Spleen (tissue), 11 donors: Measurements from ENCODE around the gene REC8. TPM values are rescaled to one million over a fixed set of nuclear protein-coding genes. Genes with fewer than 3 reads are reported as not detected.

Source experiments
- DNase-seq: peaks from one replicate; pipeline ENCODE4 v3.0.0-alpha.2; 2020
- H3K27ac ChIP-seq, 8 donors: fragments of 200-600 bp; sonication (generic) in 7 of 8; 1 replicate in 4 of 8; 2 replicates in 4 of 8; pipeline versions ENCODE4 v1.5.0 to v1.8.0; 2016 to 2021; ENCODE audit warnings: inconsistent platforms in 4 of 8, mild to moderate bottlenecking in 4 of 8, moderate library complexity in 1 of 8
- H3K27me3 ChIP-seq, 7 donors: fragments of 200-600 bp; sonication (generic) in 6 of 7; replicated peaks in 1 of 7; 1 replicate in 4 of 7; 2 replicates in 3 of 7; pipeline versions ENCODE4 v1.5.0 to v1.8.0; 2016 to 2021; ENCODE audit warnings: inconsistent platforms in 3 of 7, mild to moderate bottlenecking in 1 of 7
- H3K36me3 ChIP-seq, 6 donors: fragments of 200-600 bp; sonication (generic) in 5 of 6; 1 replicate in 4 of 6; 2 replicates in 2 of 6; pipeline versions ENCODE4 v1.5.0 to v1.8.0; 2016 to 2021; ENCODE audit warnings: inconsistent platforms in 2 of 6
- H3K4me1 ChIP-seq, 6 donors: fragments of 200-600 bp; sonication (generic) in 5 of 6; 1 replicate in 3 of 6; 2 replicates in 3 of 6; pipeline versions ENCODE4 v1.5.0 to v1.8.0; 2016 to 2021; ENCODE audit warnings: inconsistent platforms in 3 of 6
- H3K4me3 ChIP-seq, 8 donors: fragments of 200-600 bp; sonication (generic) in 7 of 8; 1 replicate in 4 of 8; 2 replicates in 4 of 8; pipeline versions ENCODE4 v1.5.0 to v1.8.0; 2016 to 2021; ENCODE audit warnings: inconsistent platforms in 4 of 8, mild to moderate bottlenecking in 4 of 8, moderate library complexity in 2 of 8
- H3K9me3 ChIP-seq, 8 donors: fragments of 200-600 bp; sonication (generic) in 7 of 8; 1 replicate in 4 of 8; 2 replicates in 4 of 8; pipeline versions ENCODE4 v1.5.0 to v1.8.0; 2016 to 2021; ENCODE audit warnings: inconsistent platforms in 4 of 8
- CTCF ChIP-seq, 11 experiments: fragments of 200-600 bp in 7 of 11; fragments of 450-650 bp in 4 of 11; sonication (generic) in 4 of 11; IDR thresholded peaks in 8 of 11; conservative IDR thresholded peaks in 3 of 11; 1 replicate in 7 of 11; 2 replicates in 4 of 11; pipeline versions ENCODE4 v1.4.0 to v1.8.0; 2016 to 2021; ENCODE audit warnings: antibody characterized with exemption in 11 of 11, inconsistent platforms in 4 of 11, mild to moderate bottlenecking in 1 of 11
- POLR2A ChIP-seq, 3 donors: fragments of 450-650 bp; IDR thresholded peaks; one replicate each; pipeline ENCODE4 v1.5.1; 2017; ENCODE audit warnings: antibody characterized with exemption in 3 of 3, mild to moderate bottlenecking in 1 of 3
- POLR2AphosphoS5 ChIP-seq, 3 donors: sonication (generic); formaldehyde crosslinking; IDR thresholded peaks; one replicate each; pipeline ENCODE4 v1.5.1; 2017; ENCODE audit warnings: antibody characterized with exemption in 3 of 3
- WGBS, 5 donors: extraction: QIAGEN DNeasy Blood & Tissue Kit in 3 of 5; methylation state at CpG; one replicate each; pipeline versions ENCODE4 v1.1.5 to v1.1.7; 2013 to 2018; 5-methylcytosine and 5-hydroxymethylcytosine counted together
- intact Hi-C: fragments of 100-400 bp; cut with DNase I; formaldehyde crosslinking; loops from one replicate; pipeline ENCODE4 v1.15.0; 2023; ENCODE audit warnings: low total_unique reads
- polyA plus RNA-seq, 3 donors: library from polyadenylated mRNA; stranded (reverse); fragments of 200-250 nt; gene quantifications; one replicate each; pipeline ENCODE4 v1.2.1, GENCODE V29; 2013
- total RNA-seq, 7 donors: library from RNA; depleted of rRNA in 3 of 7; stranded (reverse); fragments of >200 nt in 3 of 7; fragmentation: NEBNext Ultra II Directional in 4 of 7; extraction: Animal tissue kit (Norgen Biotek cat#: 25700) in 4 of 7; gene quantifications; one replicate each; pipeline versions ENCODE4 v1.1.0 to v1.2.1, GENCODE V29; 2016 to 2021
- donor health status: healthy with polysubstance abuse.
- donor health status: DM: no; HTN: no; CAD: no; lungs with moderate emphysema.
- donor health status: DM: no; HTN: no; CAD: no.
- donor health status: Bipolar disorder and iron deficiency.
- donor health status: healthy.
- donor health status: DM: no; HTN: no; CAD: no.
- donor health status: DM: yes; HTN: yes; CAD: no.

REC8 gene
- total and polyA plus RNA-seq, 10 donors = 23.5 to 51.6 (median 40.2) TPM

- WGBS, 5 donors = 55 to 66% (median 58%) methylated on average over 7 to 8 of the region's 8 CpGs
- H3K4me1 ChIP-seq = peaks cover 28 to 81% (median 45%) of the 10 kb centered on the region in 6 donors
- H3K36me3 ChIP-seq = peaks cover 0 to 47% (median 12%) of the 10 kb centered on the region in 6 donors
- H3K27me3 ChIP-seq = no peaks in the 10 kb centered on the region
- H3K9me3 ChIP-seq = no peaks in the 10 kb centered on the region
- no peak for DNase-seq
- peak overlapping the region; percentile 95 to 100 (median 98) for H3K27ac ChIP-seq
- peak overlapping the region; percentile 61 to 90 (median 84) for H3K4me3 ChIP-seq
- intact Hi-C loops = no loop called here
- TF ChIP-seq POLR2A (IDR thresholded peaks at IDR 0.05) = no peak
- no peak for TF ChIP-seq POLR2AphosphoS5 (IDR thresholded peaks at IDR 0.05)
- no peak for TF ChIP-seq CTCF (IDR thresholded peaks at IDR 0.05 in 8 of 11, conservative IDR thresholded peaks at IDR 0.05 in 3 of 11)
Measured at GRCh38 chr14:24194873-24195185, 22.9 kb downstream of the REC8 start.

GRCh38 chr14:24195186-24196070 lies 23.5 kb downstream of the REC8 start, which contains the start of gene TM9SF1:
Gene TM9SF1, minus strand, starts transcription at chr14:24195441. Its CDS starts 422 bp downstream, at chr14:24195019.
- H3K9me3 ChIP-seq = no peaks in the 10 kb centered on the region
- peak in 2 of 3 donors; percentile 29 to 48 for TF ChIP-seq POLR2A (IDR thresholded peaks at IDR 0.05)
- peak in 2 of 11 experiments; percentile 8 to 29 for TF ChIP-seq CTCF (IDR thresholded peaks at IDR 0.05 in 8 of 11, conservative IDR thresholded peaks at IDR 0.05 in 3 of 11)
- peak; percentile 96 to 98 (median 96) for TF ChIP-seq POLR2AphosphoS5 (IDR thresholded peaks at IDR 0.05)
- intact Hi-C loops = no loop called here
- H3K27ac ChIP-seq = peak within 1 kb of the TSS; percentile 95 to 100 (median 98)
- H3K36me3 ChIP-seq = peaks cover 0 to 47% (median 12%) of the 10 kb centered on the region in 6 donors
- peak; percentile 99 for DNase-seq
- no peaks in the 10 kb centered on the region for H3K27me3 ChIP-seq
- WGBS, 5 donors = 0 to 1% (median 1%) methylated on average over 25 to 89 of the region's 89 CpGs
- H3K4me3 ChIP-seq = peak within 1 kb of the TSS; percentile 61 to 90 (median 84)
- H3K4me1 ChIP-seq = peaks cover 28 to 80% (median 45%) of the 10 kb centered on the region in 6 donors

- intact Hi-C loops = no loop called here
- Histone ChIP-seq H3K4me1 (peaks cover 28 to 76% (median 45%) of the 10 kb centered on the region in 6 donors), H3K36me3 (peaks cover 0 to 47% (median 13%) of the 10 kb centered on the region in 6 donors), H3K27me3 (no peaks in the 10 kb centered on the region), H3K27ac (peak overlapping the region; percentile 95 to 100 (median 98)), H3K9me3 (no peaks in the 10 kb centered on the region), H3K4me3 (peak overlapping the region; percentile 61 to 90 (median 84))
- no peak for TF ChIP-seq CTCF (IDR thresholded peaks at IDR 0.05 in 8 of 11, conservative IDR thresholded peaks at IDR 0.05 in 3 of 11)
- no peak for TF ChIP-seq POLR2AphosphoS5 (IDR thresholded peaks at IDR 0.05)
- no peak for TF ChIP-seq POLR2A (IDR thresholded peaks at IDR 0.05)
- DNase-seq = no peak
- 27 to 35% (median 30%) methylated on average over 31 to 33 of the region's 33 CpGs for WGBS, 5 donors
Measured at GRCh38 chr14:24196071-24197055, 24.5 kb downstream of the REC8 start.
